ENCODE results near the gene GNAQ.

GNAQ gene

DNA sequence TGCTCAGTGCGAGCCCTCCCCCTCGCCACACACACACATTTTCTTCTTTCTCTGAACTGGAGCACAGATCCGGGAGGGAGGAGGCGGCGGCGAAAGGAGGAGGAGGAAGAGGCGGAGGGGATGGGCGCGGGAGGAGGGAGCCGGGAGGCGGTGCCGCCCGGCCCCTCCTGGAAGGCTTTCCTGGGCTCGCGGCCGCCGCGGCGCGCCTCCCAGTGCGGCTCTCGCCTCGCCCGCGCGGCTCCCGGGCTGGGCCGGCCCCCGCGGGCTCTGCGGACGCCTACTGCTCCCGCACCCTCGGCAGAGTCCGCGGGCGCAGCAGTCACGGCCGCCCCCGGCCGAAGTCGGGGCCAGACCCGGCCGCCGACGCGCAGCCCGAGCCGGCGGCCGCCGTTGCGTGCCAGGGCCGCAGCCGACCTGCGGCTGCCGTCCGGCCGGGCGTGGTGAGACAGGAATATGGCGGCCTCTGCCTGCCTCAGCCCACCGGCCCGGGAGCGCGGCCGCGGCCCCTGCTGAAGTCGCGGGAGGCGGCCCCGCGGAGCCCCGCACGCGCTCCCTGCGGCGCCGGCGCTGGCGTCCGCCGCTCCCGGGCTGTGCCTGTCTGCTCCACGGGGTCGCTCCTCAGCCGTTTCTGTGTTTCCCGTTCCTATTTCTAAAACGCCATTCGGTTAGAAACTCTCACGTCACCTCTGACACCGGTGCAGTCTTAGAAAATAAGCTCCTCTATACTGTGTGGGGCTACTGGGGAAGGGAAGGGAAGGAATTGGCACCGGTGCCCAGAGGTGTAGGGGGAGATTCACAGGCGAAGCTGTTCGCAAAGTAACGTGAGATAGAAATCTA, 500 bp upstream of the GNAQ start:
- peak; percentile 97 for DNase-seq

DNA sequence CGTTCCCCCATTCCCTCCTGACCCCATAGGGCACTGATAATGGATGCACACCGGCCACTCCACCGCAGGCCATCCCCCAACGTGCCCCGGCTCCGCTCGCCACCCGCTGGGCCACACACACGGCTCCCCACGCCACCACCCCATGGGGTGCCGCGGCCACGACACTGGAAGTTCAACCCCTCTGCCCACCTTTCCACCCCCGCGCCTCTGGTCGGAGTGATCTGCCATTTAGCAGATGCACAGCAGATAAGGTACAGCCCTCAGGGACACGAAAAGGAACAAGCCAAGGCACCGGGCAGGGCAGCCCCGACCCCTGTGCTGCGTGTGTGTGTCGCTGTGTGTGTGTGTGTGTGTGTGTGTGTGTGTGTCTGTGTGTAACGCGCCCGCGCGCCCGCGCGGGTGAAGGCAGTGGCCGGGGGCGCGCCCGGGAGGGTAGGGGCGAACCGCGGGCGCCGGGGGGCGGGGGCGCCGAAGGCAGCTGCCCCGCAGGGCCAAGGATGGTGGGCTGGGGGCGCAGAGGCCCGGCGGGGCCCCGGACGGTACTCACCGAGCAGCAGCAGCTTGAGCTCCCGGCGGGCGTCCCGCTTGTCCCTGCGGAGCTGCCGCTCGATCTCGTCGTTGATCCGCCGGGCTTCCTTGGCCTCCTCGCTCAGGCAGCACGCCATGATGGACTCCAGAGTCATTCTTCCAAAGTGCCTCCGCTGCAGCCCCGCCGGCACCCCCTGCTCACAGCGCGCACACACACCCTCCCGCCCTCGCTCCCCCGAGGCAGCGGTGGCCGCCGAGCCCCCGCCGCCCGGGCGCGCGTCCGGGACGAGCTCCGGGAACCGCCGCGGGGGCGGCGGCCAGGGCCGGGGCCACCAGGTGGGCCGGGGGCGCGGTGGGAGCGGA, 813 bp downstream of the GNAQ start:
- peak; percentile 55 for DNase-seq

DNA sequence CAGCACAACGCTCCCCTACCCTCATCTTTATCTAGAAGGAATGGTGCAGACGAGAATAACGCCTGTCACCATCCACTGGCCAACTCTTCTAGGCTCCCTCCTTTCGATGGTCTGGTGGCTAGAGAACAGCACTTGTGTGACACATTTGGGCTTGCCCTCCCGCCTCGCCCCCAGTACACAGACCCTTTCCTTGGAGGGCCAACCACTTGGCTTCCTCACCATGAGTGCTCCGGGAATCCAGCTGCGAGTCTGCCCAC, 1.4 kb downstream of the GNAQ start:
- no peak for DNase-seq

DNA sequence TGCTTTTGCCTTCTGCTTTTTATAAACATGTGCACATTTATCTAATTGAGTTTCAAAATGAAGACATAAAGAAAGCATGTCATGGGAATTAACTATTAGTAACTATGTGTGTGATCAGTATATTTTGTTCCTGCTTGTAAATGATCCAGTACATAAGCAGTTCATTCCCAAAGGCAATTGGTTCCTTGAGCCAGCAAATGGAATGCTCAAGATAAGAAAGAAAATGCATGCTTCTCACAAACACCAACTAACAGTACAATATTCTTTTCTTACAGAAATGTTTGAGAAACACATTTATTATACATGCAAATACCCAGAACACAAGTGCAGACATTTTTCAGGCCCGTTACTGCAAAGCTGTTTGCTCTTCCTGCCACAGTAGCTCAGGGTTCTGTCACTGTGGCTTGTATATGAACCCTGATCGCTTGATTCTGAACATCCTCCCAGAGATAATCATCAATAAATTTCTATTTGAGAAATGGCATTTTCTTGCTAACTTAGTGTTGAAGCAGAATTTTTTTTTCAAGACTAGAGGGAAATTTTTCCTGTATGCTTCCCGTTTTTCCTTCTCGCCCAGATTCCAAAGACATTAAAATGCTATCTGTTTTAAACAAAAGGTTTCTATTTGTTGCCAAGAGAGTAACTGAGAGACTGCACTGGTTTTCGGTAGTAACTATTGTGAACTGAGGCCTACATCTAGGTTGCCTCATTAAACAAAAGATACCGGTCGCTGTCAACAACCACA, 1.9 kb downstream of the GNAQ start:
- no peak for DNase-seq

DNA sequence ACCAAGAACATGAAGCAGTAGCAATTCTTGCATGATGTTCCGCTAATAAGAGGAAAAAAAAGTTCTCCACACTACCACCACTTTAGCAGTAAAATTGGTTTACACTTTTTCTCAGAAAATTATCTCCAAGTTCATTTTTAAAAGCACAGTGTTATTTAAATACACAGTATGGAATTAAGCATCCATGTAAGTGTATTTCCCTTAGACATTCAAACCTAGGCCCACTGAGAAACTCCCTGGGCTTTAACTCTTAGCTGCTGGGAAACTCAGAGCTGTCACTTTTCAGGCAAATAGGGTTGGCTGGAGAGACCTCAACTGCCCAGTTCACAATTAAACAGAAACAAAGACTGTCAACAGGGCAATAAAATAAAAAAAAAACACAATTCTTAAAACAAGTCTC, 2.7 kb downstream of the GNAQ start:
- no peak for DNase-seq

DNA sequence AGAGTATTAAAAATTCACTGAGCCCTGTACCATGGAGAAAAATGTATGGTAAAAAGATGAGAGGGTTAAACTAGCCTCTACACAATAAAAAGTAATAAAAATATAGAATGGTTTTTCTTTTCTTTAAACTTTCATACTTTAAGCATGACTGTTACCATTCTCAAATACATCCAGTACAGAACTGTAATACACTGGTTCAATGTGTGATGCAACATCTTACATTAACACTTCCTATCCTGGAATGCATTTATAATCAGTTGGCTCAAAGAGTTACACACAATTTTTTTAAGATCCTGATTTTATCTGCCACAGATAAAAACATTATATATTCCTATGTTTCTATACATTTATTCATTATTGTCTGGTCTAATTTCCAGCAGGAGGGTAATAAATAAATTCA, 4.7 kb downstream of the GNAQ start:
- DNase-seq: peak; percentile 71

DNA sequence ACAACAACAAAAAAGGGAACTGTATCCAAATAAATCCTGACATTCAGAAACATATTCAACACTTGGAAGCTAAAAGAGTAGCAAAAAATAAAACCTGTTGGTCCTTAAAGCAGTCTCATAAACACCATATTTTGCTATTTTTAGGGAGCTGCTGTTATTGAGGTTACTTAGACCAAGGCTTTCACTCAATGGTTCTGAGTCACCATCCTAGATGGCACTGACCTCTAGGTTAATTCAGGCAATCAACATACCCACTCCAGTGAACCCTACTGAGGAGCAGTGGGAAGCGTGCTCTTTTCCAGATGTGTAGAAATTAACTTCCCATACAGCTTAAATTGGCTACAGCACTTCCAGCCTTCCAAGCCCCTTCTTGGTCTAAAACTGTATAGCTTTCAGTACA, 5.2 kb downstream of the GNAQ start:
- DNase-seq: no peak

DNA sequence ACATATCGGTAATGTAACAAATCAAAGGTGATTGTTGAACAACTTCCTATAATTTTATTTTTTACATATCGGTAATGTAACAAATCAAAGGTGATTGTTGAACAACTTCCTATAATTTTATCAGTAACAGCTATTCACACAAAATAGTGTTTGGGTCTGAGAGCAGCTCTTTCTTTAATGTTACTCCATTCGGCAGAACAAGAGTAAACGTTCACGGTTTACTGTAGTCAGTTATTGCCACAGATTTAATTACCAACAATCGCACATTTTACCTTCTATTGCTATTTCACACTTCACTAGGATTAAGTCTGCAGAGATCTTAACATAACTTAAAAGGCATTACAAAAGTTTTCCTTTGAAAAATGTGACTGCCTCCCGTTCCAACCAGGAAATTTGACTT, 6.4 kb downstream of the GNAQ start:
- DNase-seq: no peak

DNA sequence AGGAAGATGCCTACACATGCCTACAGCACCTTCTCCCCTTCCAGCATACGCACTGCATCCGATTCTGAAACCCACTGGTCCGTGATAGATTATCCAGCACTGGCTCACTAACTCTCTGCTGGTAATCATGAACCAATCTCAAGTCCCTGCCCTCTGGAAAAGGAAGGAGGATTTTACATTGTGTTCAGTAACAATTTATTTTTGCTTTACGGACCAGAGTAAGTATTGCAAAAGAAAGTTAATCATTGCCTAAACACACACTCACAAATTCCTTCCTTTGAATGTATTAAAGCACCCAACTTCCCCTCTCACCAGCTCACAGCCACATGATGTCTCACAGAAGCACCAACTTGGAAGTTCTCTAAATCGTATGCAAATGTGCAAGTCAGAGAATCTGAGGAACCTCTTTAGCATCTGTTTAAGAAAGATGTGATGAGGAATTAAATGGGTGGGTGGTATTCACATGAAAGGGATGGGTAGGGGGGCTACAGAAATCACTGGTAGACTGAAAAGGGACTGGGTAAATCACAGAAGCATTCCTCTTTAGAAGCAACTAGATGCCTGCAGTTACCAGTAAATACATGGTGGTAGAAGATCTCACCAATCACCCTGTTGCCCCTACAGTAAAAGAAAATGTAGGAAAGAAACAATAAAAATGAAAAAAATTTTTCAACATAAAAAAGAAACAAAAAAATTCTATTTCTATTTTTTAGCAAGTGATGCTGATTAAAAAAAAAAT, 8.4 kb downstream of the GNAQ start:
- peak; percentile 56 for DNase-seq

DNA sequence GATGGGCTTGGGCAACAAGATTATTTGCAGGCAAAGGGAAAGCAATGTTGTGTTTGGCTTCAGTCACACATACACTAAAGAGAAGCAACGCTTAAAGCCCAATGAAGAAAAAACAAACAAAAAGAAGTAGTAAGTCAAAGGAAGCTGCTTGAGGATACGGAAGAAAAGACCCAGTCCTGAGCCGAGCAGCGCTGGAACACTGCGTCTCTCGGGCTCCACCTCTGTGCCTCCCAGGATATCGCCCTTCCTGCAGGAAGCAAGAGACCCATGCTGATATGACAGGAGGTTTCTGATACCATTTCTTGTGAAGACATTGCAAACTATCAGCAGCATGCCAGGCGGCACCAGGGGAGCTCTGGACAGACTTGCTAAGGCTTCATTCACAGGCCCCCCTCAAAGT, 9.9 kb downstream of the GNAQ start:
- no peak for DNase-seq

DNA sequence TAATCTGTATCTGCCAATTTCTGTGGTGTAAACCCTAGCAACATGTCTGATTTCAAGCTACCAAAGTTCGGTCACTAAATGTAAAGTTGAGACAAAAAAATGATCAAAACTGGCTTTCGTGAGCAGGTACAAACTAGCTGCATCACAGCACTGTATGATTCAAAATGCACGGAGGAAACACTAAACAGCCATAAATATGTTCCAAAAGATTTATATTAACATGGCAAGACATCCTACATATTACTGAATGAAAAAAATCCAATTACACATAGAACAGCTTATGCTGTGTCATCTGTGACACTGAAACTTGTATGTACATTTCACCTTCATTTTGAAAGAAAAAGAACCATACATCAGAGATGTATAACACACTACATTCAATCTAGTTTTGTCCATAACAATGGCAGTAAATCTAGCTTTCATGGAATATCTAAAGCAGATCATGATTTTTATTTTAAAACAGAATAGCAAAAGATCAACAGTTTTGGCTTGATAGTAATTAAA, 14.4 kb downstream of the GNAQ start:
- no peak for DNase-seq

DNA sequence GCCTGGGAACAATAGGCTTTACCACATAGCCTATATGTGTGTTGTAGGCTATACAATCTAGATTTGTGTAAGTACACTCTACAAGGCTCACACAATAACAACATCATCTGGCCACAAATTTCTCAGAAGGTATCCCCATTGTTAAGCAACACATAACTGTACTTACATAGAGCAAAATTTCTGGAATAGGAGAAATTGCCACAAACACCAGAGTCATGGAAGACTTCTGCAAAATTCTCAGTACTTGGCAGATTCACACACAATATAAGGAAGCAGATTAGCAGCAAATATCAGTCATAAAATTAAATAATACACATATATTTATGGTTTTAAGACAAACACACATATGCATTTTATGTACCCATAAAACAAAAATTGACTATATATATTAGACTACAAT, 16.4 kb downstream of the GNAQ start:
- no peak for DNase-seq

DNA sequence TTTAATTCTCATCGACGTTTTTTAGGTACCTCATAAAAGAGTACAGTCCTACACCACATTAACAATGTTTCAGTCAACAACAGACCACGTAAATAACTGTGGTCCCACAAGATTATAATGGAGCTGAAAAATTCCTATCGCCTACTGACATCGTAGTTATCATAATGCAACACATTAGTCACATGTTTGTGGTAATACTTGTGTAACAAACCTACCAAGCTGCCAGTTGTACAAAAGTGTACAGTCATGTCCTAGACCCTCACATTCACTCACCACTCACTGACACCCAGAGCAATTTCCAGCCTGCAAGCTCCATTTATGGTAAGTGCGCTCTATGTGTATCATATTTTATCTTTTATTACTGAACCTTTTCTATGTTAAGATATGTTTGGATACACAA, 16.8 kb downstream of the GNAQ start:
- DNase-seq: peak; percentile 70

DNA sequence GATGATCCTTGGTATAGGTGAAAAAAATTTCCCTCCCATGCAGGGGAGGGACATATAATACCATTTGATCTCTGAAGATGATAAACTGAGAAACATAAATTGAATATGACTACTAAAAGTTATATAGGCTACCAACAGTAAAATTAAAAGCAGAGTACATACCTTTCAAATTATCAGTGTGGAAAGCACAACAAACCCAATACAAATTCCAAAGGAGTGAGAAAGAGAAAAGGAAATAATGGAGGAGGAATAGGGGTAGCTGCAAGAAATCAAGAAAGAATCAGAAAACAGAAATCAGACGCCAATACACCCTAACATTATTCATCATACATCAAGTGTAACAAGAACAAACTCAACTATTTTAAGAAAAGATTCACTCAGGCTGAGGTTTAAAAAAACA, 17.7 kb downstream of the GNAQ start:
- peak; percentile 34 for DNase-seq

DNA sequence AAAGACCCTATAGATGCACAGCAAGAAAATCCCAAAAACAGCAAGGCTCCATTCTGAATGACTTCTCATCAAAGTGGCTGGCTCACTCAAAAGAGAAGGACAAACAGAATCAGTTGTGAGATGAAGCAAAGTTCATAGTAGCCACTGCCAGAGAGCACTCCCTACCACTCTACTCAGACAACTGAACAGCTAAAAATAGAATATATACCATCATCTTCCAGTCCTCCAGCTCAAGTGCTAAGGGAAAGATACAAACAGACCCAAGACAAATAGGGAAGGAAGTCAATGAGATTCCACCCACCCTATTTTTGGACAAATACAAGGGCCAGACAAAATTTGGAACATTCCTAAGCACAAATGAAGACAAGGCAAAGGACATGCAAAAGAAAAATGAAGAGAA, 20.6 kb downstream of the GNAQ start:
- no peak for DNase-seq

DNA sequence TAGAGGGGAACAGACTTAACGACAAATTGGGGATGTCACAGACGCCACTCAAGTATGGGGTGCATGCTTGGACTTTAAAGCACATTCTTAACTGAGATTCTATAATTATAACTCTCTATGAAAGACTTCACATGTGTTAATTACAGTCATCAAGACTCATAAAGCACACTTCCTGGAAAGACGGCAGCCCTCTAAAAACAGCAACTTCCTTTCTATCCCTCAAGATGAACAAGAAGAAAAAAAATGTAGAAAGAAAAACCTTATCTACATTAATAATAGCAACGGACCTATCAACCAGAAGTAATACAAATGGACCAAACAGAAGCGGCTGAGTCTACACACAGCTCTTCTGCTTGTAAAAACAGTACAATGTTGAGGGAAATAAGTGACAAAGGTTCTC, 21.2 kb downstream of the GNAQ start:
- no peak for DNase-seq

DNA sequence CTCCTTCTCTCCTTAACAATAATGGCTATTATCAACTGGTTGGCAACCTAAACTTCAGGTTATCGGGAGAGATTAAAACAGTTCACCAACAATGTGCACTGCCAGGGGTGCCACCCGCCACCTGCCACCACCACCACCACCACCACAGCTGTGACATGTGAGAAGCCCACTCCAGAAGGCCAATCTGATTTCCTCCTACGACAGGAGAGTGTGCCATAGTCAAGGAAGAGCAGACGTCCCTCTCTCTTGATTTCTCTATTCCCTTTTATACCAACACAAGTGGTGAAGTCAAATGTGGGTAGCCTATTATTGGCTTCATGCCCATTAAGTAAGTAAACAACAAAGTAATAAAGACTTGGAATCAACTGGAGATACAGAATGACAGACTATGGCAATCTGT, 22.4 kb downstream of the GNAQ start:
- no peak for DNase-seq

DNA sequence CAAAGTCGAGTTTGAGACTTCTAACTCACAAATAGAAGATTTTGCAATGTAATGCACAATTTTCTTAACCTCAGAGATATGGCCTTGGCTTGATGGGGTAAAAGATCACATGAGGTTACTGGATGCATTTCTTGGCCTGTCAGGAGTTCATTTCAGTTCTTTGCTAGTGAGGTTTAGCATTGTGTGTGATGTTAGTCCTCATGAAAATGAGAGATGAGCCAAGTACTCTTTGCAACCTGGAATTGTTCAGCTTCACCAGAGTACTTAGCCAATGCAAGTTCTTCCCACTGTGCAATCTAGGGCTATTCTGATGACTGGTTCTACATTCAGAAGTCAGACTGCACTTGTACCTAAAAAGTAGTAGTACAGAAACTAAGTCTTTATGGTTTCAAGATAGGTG, 24.9 kb downstream of the GNAQ start:
- DNase-seq: no peak

DNA sequence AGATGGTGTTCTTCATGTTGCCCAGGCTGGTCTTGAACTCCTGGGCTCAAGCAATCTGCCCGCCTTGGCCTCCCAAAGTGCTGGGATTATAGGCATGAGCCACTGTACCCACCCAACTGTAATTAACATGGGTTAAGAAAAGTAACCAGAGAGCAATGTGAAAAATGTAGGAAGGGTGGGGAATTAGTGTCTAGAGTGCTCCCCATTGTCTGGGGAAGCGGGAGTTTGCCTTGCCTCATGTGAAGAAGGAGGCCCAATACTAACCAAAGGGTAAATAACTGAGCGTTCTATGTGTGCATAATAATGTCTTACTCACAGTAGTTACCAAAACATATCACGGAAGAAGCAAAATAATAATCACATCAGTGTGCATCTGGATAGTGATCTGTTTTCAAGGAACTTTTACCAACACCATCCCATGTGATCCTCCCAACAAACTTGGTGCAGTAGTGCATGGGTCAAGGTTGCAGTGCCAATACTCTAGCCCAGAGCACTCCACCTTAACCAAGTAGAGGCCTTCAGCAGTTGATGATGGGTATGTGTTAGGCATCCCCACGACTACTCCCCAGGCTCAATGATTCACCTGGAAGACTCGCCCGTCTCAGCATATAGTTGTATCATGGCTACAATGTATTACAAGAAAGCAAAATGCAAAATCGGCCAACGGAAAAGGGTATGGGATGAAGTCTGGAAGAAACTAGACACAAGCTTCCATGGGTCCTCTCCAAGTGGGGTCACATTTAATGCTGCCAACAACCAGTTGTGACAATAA, 26.2 kb downstream of the GNAQ start:
- DNase-seq: no peak

DNA sequence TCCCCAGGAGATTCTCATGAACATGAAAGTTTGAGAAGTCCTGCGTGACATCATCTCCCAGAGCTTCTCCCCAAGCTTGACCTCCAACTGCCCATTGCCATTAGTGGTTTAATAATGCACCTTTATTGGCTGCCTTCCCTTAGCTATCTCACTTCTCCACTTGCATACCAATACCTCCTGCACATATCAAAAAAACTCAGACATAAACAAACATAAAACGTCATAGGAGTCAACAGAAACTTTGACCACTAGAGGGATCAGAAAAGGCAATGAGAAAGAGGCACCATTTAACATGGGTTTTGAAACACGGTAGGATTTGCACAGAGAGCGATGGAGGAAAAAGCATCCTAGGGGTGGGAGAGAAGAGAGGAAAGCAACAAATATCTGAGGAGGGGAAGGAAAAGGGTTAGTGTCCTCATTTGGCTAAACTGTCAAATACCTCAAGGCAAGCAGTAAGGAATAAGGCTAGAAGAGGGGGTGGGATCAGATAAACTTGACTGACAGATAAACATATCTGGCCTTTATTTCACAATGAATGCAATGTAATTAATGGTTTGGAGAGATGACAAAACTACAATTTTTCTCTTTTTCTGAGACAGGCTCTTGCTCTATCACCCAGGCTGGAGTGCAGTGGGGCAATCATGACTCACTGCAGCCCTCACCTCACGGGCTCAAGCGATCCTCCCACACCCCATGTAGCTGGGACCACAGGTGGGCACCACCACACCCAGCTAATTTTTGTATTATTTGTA, 27.0 kb downstream of the GNAQ start:
- no peak for DNase-seq

DNA sequence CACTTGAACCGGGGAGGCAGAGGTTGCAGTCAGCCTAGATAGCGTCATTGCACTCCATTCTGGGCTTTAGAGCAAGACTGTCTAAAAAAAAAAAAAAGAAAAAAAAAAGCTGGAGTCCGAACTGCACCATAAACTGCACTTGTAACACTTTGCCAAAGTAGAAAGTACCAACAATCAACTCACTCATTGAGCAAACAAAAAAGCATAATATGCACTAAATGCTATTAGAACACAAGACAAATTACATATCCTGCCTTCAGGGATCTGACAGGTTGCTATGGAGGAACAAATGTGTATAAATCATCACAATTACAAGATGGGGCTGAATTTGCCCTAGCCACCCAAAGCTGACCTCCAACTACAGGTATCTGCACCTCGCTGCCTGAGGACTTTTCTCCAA, 27.9 kb downstream of the GNAQ start:
- no peak for DNase-seq
